ENCODE results near the gene PLPP7.
A peak's percentile ranks its signal among the peaks of the same experiment; 100 is the strongest.
"Not testable (repeated sequence)": the region's sequence is repeated elsewhere in the genome, so short reads cannot be mapped to it uniquely, and the experiment has no call there.

PLPP7 gene

GRCh38 chr9:131258186-131258585 is 31.3 kb upstream of the PLPP7 start:
- Histone ChIP-seq H3K27me3 (ENCODE audit: control insufficient read depth in 5 of 5, insufficient read depth in 4 of 5, low read length in 5 of 5) (no peaks in the 10 kb centered on the region), H3K9ac (ENCODE audit: low read length in 5 of 5) (peak overlapping the region in 1 of 5 donors; percentile 20), H3K4me1 (ENCODE audit: control insufficient read depth in 5 of 5, insufficient read depth in 5 of 5, low read length in 5 of 5) (peaks cover 4 to 40% (median 34%) of the 10 kb centered on the region in 5 donors), H3K9me3 (ENCODE audit: control insufficient read depth in 5 of 5, low read length in 5 of 5) (no peaks in the 10 kb centered on the region), H3K36me3 (ENCODE audit: control insufficient read depth in 5 of 5, insufficient read depth in 5 of 5, low read length in 5 of 5) (peaks cover 0 to 28% (median 12%) of the 10 kb centered on the region in 5 donors), H3K4me3 (ENCODE audit: low read depth in 1 of 5, low read length in 5 of 5) (no peak overlapping the region), H3K27ac (ENCODE audit: low read depth, low read length) (no peak overlapping the region)

GRCh38 chr9:131258698-131259431 is 30.7 kb upstream of the PLPP7 start:
- Histone ChIP-seq H3K4me3 (ENCODE audit: low read depth in 1 of 5, low read length in 5 of 5) (no peak overlapping the region), H3K27me3 (ENCODE audit: control insufficient read depth in 5 of 5, insufficient read depth in 4 of 5, low read length in 5 of 5) (no peaks in the 10 kb centered on the region), H3K9me3 (ENCODE audit: control insufficient read depth in 5 of 5, low read length in 5 of 5) (no peaks in the 10 kb centered on the region), H3K9ac (ENCODE audit: low read length in 5 of 5) (no peak overlapping the region), H3K4me1 (ENCODE audit: control insufficient read depth in 5 of 5, insufficient read depth in 5 of 5, low read length in 5 of 5) (peaks cover 4 to 40% (median 34%) of the 10 kb centered on the region in 5 donors), H3K36me3 (ENCODE audit: control insufficient read depth in 5 of 5, insufficient read depth in 5 of 5, low read length in 5 of 5) (peaks cover 0 to 28% (median 12%) of the 10 kb centered on the region in 5 donors), H3K27ac (ENCODE audit: low read depth, low read length) (no peak overlapping the region)

- Histone ChIP-seq H3K36me3 (ENCODE audit: control insufficient read depth in 5 of 5, insufficient read depth in 5 of 5, low read length in 5 of 5) (peaks cover 0 to 28% (median 12%) of the 10 kb centered on the region in 5 donors), H3K4me3 (ENCODE audit: low read depth in 1 of 5, low read length in 5 of 5) (no peak overlapping the region), H3K27ac (ENCODE audit: low read depth, low read length) (no peak overlapping the region), H3K4me1 (ENCODE audit: control insufficient read depth in 5 of 5, insufficient read depth in 5 of 5, low read length in 5 of 5) (peaks cover 4 to 43% (median 37%) of the 10 kb centered on the region in 5 donors), H3K9ac (ENCODE audit: low read length in 5 of 5) (no peak overlapping the region), H3K27me3 (ENCODE audit: control insufficient read depth in 5 of 5, insufficient read depth in 4 of 5, low read length in 5 of 5) (no peaks in the 10 kb centered on the region), H3K9me3 (ENCODE audit: control insufficient read depth in 5 of 5, low read length in 5 of 5) (no peaks in the 10 kb centered on the region)
Measured at GRCh38 chr9:131259432-131259898, 30.1 kb upstream of the PLPP7 start.

GRCh38 chr9:131259916-131260597 is 29.5 kb upstream of the PLPP7 start:
- Histone ChIP-seq H3K4me1 (ENCODE audit: control insufficient read depth in 5 of 5, insufficient read depth in 5 of 5, low read length in 5 of 5) (peaks cover 4 to 40% (median 31%) of the 10 kb centered on the region in 5 donors), H3K9me3 (ENCODE audit: control insufficient read depth in 5 of 5, low read length in 5 of 5) (no peaks in the 10 kb centered on the region), H3K9ac (ENCODE audit: low read length in 5 of 5) (no peak overlapping the region), H3K36me3 (ENCODE audit: control insufficient read depth in 5 of 5, insufficient read depth in 5 of 5, low read length in 5 of 5) (peaks cover 0 to 28% (median 12%) of the 10 kb centered on the region in 5 donors), H3K4me3 (ENCODE audit: low read depth in 1 of 5, low read length in 5 of 5) (no peak overlapping the region), H3K27ac (ENCODE audit: low read depth, low read length) (no peak overlapping the region), H3K27me3 (ENCODE audit: control insufficient read depth in 5 of 5, insufficient read depth in 4 of 5, low read length in 5 of 5) (no peaks in the 10 kb centered on the region)

- Histone ChIP-seq H3K9ac (ENCODE audit: low read length in 5 of 5) (no peak overlapping the region), H3K4me3 (ENCODE audit: low read depth in 1 of 5, low read length in 5 of 5) (no peak overlapping the region), H3K4me1 (ENCODE audit: control insufficient read depth in 5 of 5, insufficient read depth in 5 of 5, low read length in 5 of 5) (peaks cover 4 to 37% (median 28%) of the 10 kb centered on the region in 5 donors), H3K27me3 (ENCODE audit: control insufficient read depth in 5 of 5, insufficient read depth in 4 of 5, low read length in 5 of 5) (no peaks in the 10 kb centered on the region), H3K27ac (ENCODE audit: low read depth, low read length) (no peak overlapping the region), H3K9me3 (ENCODE audit: control insufficient read depth in 5 of 5, low read length in 5 of 5) (no peaks in the 10 kb centered on the region), H3K36me3 (ENCODE audit: control insufficient read depth in 5 of 5, insufficient read depth in 5 of 5, low read length in 5 of 5) (peaks cover 0 to 28% (median 12%) of the 10 kb centered on the region in 5 donors)
Measured at GRCh38 chr9:131260751-131261452, 28.6 kb upstream of the PLPP7 start.

GRCh38 chr9:131262327-131263032 is 27.0 kb upstream of the PLPP7 start:
- H3K4me3 ChIP-seq (ENCODE audit: low read depth in 1 of 5, low read length in 5 of 5): no peak overlapping the region
- H3K27me3 ChIP-seq (ENCODE audit: control insufficient read depth in 5 of 5, insufficient read depth in 4 of 5, low read length in 5 of 5): no peaks in the 10 kb centered on the region
- peaks cover 0 to 28% (median 12%) of the 10 kb centered on the region in 5 donors for H3K36me3 ChIP-seq (ENCODE audit: control insufficient read depth in 5 of 5, insufficient read depth in 5 of 5, low read length in 5 of 5)
- H3K9ac ChIP-seq (ENCODE audit: low read length in 5 of 5): no peak overlapping the region
- peaks cover 0 to 39% (median 26%) of the 10 kb centered on the region in 5 donors for H3K4me1 ChIP-seq (ENCODE audit: control insufficient read depth in 5 of 5, insufficient read depth in 5 of 5, low read length in 5 of 5)
- no peaks in the 10 kb centered on the region for H3K9me3 ChIP-seq (ENCODE audit: control insufficient read depth in 5 of 5, low read length in 5 of 5)
- no peak overlapping the region for H3K27ac ChIP-seq (ENCODE audit: low read depth, low read length)

- peaks cover 0 to 34% (median 23%) of the 10 kb centered on the region in 5 donors for H3K4me1 ChIP-seq (ENCODE audit: control insufficient read depth in 5 of 5, insufficient read depth in 5 of 5, low read length in 5 of 5)
Measured at GRCh38 chr9:131263033-131263343, 26.5 kb upstream of the PLPP7 start.

GRCh38 chr9:131263701-131264100 is 25.8 kb upstream of the PLPP7 start:
- Histone ChIP-seq H3K4me3 (ENCODE audit: low read depth in 1 of 5, low read length in 5 of 5) (no peak overlapping the region), H3K27ac (ENCODE audit: low read depth, low read length) (no peak overlapping the region), H3K27me3 (ENCODE audit: control insufficient read depth in 5 of 5, insufficient read depth in 4 of 5, low read length in 5 of 5) (no peaks in the 10 kb centered on the region), H3K4me1 (ENCODE audit: control insufficient read depth in 5 of 5, insufficient read depth in 5 of 5, low read length in 5 of 5) (peaks cover 0 to 32% (median 22%) of the 10 kb centered on the region in 5 donors), H3K9me3 (ENCODE audit: control insufficient read depth in 5 of 5, low read length in 5 of 5) (no peaks in the 10 kb centered on the region), H3K36me3 (ENCODE audit: control insufficient read depth in 5 of 5, insufficient read depth in 5 of 5, low read length in 5 of 5) (peaks cover 0 to 26% (median 12%) of the 10 kb centered on the region in 5 donors), H3K9ac (ENCODE audit: low read length in 5 of 5) (no peak overlapping the region)

More at GRCh38 chr9:131263033-131263343, 26.5 kb upstream of the PLPP7 start:
- H3K9ac ChIP-seq (ENCODE audit: low read length in 5 of 5); H3K27ac ChIP-seq (ENCODE audit: low read depth, low read length); H3K4me3 ChIP-seq (ENCODE audit: low read depth in 1 of 5, low read length in 5 of 5); H3K27me3 ChIP-seq (ENCODE audit: control insufficient read depth in 5 of 5, insufficient read depth in 4 of 5, low read length in 5 of 5); H3K9me3 ChIP-seq (ENCODE audit: control insufficient read depth in 5 of 5, low read length in 5 of 5): not testable (repeated sequence)
- peaks cover 0 to 28% (median 12%) of the 10 kb centered on the region in 5 donors for H3K36me3 ChIP-seq (ENCODE audit: control insufficient read depth in 5 of 5, insufficient read depth in 5 of 5, low read length in 5 of 5)

GRCh38 chr9:131264231-131264630 is 25.3 kb upstream of the PLPP7 start:
- H3K36me3 ChIP-seq (ENCODE audit: control insufficient read depth in 5 of 5, insufficient read depth in 5 of 5, low read length in 5 of 5): peaks cover 0 to 24% (median 12%) of the 10 kb centered on the region in 5 donors
- H3K27ac ChIP-seq (ENCODE audit: low read depth, low read length): no peak overlapping the region
- H3K4me3 ChIP-seq (ENCODE audit: low read depth in 1 of 5, low read length in 5 of 5): no peak overlapping the region
- H3K4me1 ChIP-seq (ENCODE audit: control insufficient read depth in 5 of 5, insufficient read depth in 5 of 5, low read length in 5 of 5): peaks cover 0 to 36% (median 24%) of the 10 kb centered on the region in 5 donors
- H3K27me3 ChIP-seq (ENCODE audit: control insufficient read depth in 5 of 5, insufficient read depth in 4 of 5, low read length in 5 of 5): no peaks in the 10 kb centered on the region
- H3K9me3 ChIP-seq (ENCODE audit: control insufficient read depth in 5 of 5, low read length in 5 of 5): no peaks in the 10 kb centered on the region
- H3K9ac ChIP-seq (ENCODE audit: low read length in 5 of 5): no peak overlapping the region
